Chondrocyte (in vitro differentiated cells): ENCODE results near the gene KLHDC10. TPM values are rescaled to one million over a fixed set of nuclear protein-coding genes. Genes with fewer than 3 reads are reported as not detected.

Experiments used
- DNase-seq: peaks from one replicate; pipeline ENCODE4 v3.0.0; 2021; ENCODE audit warnings: mixed read lengths, low spot score
- H3K27ac Mint-ChIP-seq: one replicate; pipeline ENCODE4 v1.8.0; 2021; ENCODE audit warnings: mild to moderate bottlenecking, moderate library complexity, mixed read lengths; ENCODE audit not compliant: unreplicated experiment
- H3K27me3 Mint-ChIP-seq: 2 replicates; pipeline ENCODE4 v1.8.0; 2021; ENCODE audit warnings: low read depth, mixed read lengths
- H3K36me3 Mint-ChIP-seq: 2 replicates; pipeline ENCODE4 v1.8.0; 2021; ENCODE audit warnings: low read depth, mixed read lengths
- H3K4me1 Mint-ChIP-seq: 2 replicates; pipeline ENCODE4 v1.8.0; 2021; ENCODE audit warnings: low read depth, mild to moderate bottlenecking, mixed read lengths
- H3K4me3 Mint-ChIP-seq: one replicate; pipeline ENCODE4 v1.8.0; 2021; ENCODE audit warnings: mild to moderate bottlenecking, moderate library complexity, mixed read lengths; ENCODE audit not compliant: unreplicated experiment
- H3K9me3 Mint-ChIP-seq: 2 replicates; pipeline ENCODE4 v1.8.0; 2021; ENCODE audit warnings: low read depth, mixed read lengths
- long read RNA-seq: library from polyadenylated mRNA; stranded (forward); transcript quantifications from one replicate; pipeline ENCODE4 v2.0.0, GENCODE V29; 2021
- total RNA-seq: library from RNA; stranded (reverse); gene quantifications from 3 replicates; pipeline ENCODE4 v1.2.1, GENCODE V29; 2021
- TF ChIP-seq, protein P1 (sequence below): fragments of 200-600 bp; sonication (generic); IDR thresholded peaks from 2 replicates; pipeline ENCODE4 v1.5.0; 2021; ENCODE audit warnings: antibody characterized with exemption, mild to moderate bottlenecking, moderate library complexity

KLHDC10 gene, protein sequence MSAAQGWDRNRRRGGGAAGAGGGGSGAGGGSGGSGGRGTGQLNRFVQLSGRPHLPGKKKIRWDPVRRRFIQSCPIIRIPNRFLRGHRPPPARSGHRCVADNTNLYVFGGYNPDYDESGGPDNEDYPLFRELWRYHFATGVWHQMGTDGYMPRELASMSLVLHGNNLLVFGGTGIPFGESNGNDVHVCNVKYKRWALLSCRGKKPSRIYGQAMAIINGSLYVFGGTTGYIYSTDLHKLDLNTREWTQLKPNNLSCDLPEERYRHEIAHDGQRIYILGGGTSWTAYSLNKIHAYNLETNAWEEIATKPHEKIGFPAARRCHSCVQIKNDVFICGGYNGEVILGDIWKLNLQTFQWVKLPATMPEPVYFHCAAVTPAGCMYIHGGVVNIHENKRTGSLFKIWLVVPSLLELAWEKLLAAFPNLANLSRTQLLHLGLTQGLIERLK
- 28.0 to 32.2 TPM (median 28.0 TPM) in 3 replicates for total RNA-seq
- long read RNA-seq, partial matches to known transcripts, result 7 of 8 reads
- long read RNA-seq, other reads (novel, unspliced or antisense), result 1 of 8 reads

DNA sequence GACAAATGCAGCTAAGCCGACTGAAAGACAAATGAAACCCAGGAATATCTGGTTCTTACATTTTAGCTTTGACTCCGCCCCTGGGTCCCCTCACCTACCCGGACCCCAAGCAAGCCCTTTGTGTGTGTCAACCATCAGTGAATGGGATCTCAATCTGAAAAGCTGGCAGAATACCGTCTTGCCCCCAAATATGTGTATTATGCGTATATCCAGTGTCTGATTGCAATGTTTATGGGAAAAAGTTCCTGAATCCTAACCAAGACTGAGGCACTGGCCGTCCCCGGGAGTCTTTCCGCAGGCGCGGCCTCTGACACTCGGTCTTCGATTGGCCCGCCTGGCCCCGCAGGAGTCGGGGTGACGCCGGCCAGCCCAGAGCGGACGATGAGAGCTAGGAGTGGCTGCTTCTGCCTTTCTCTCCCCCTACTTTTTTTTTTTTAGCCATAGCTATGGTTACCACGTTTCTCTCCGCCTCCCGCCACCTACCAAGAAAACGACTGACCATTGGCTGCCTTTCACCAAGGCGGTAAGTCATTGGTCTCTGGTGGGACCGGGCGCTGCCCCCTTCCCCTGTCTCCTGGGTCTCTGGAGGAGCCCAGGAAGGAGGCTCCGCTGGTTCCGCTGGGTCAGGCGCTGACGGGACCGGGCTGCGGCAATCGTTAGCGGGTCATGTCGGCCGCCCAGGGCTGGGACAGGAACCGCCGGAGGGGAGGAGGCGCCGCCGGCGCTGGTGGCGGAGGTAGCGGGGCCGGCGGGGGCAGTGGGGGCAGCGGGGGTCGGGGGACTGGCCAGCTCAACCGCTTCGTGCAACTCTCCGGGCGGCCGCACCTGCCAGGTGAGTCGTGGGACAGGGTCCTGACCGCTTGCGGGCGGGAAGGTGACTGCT, at the start of gene KLHDC10:
TSS of gene KLHDC10 (plus strand) at position 557 of the 883 bp plus-strand sequence. CDS start at position 667, 110 bp downstream.
- H3K4me1 Mint-ChIP-seq, result peaks cover 51% of the 10 kb centered on the region
- no peaks in the 10 kb centered on the region for H3K36me3 Mint-ChIP-seq
- H3K27me3 Mint-ChIP-seq, result no peaks in the 10 kb centered on the region
- peak; percentile 99 for DNase-seq
- H3K9me3 Mint-ChIP-seq, result no peaks in the 10 kb centered on the region
- H3K4me3 Mint-ChIP-seq, result peak within 1 kb of the TSS; percentile 96
- TF ChIP-seq, protein P1, sequence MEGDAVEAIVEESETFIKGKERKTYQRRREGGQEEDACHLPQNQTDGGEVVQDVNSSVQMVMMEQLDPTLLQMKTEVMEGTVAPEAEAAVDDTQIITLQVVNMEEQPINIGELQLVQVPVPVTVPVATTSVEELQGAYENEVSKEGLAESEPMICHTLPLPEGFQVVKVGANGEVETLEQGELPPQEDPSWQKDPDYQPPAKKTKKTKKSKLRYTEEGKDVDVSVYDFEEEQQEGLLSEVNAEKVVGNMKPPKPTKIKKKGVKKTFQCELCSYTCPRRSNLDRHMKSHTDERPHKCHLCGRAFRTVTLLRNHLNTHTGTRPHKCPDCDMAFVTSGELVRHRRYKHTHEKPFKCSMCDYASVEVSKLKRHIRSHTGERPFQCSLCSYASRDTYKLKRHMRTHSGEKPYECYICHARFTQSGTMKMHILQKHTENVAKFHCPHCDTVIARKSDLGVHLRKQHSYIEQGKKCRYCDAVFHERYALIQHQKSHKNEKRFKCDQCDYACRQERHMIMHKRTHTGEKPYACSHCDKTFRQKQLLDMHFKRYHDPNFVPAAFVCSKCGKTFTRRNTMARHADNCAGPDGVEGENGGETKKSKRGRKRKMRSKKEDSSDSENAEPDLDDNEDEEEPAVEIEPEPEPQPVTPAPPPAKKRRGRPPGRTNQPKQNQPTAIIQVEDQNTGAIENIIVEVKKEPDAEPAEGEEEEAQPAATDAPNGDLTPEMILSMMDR, result no peak
- H3K27ac Mint-ChIP-seq, result peak within 1 kb of the TSS; percentile 86

DNA sequence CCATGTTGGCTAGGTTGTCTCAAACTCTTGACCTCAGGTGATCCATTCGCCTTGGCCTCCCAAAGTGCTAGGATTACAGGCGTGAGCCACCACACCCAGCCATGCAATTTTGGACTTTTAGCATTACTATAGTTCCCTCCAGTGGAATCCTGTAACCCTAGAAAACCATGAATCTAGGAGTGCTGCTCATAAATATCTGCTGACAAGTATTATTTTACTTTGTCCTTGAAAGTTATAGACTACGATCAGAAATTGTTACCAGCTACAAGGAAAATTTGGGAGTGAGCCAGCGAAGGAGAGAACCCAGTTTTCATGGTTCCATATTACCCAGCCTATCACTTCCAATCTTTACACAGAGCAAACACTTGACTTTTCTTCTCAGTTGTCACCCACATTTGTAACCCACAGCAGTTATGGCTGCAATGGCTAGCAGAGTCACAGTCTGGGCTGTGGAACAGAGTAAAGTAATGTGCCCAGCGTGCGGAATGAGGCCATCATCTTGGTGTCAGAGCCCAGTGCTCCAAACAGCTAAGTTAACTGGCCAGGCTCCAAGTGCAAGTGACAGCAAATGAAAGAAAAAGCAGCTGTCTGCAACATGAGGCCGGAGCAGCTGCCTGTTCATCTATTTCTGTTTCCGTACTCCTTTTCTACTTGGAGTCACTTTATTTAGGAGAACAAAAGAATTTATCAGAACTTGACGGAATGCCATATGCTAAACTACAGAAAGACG, 49.1 kb upstream of the KLHDC10 start:
- Mint-ChIP-seq H3K27me3 (no peaks in the 10 kb centered on the region), H3K4me3 (no peak overlapping the region), H3K27ac (no peak overlapping the region), H3K4me1 (peaks cover 6% of the 10 kb centered on the region), H3K9me3 (no peaks in the 10 kb centered on the region), H3K36me3 (peaks cover 44% of the 10 kb centered on the region)
- DNase-seq, result no peak
- TF ChIP-seq, protein P1, result no peak

DNA sequence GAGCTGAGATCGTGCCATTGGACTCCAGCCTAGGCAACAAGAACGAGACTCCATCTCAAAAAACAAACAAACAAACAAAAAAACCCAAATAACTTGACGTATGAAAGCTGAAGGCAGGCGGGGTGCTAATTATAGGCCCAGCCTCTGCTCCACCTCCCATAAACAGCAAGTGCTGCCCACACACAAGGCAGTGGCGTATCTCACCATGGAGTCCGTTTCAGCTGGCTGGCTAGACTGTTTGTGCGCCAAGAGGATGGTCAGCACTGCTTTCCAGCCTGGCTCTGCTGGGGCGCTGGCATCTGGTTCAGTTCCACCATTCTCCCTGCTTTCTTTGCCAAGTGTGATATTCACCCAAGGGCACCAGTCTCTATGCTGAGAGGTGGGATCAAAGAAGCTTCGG, 48.2 kb upstream of the KLHDC10 start:
- Mint-ChIP-seq H3K27me3 (no peaks in the 10 kb centered on the region), H3K4me3 (no peak overlapping the region), H3K4me1 (peaks cover 8% of the 10 kb centered on the region), H3K9me3 (no peaks in the 10 kb centered on the region), H3K27ac (no peak overlapping the region), H3K36me3 (peaks cover 45% of the 10 kb centered on the region)
- TF ChIP-seq, protein P1, result no peak
- DNase-seq, result no peak

DNA sequence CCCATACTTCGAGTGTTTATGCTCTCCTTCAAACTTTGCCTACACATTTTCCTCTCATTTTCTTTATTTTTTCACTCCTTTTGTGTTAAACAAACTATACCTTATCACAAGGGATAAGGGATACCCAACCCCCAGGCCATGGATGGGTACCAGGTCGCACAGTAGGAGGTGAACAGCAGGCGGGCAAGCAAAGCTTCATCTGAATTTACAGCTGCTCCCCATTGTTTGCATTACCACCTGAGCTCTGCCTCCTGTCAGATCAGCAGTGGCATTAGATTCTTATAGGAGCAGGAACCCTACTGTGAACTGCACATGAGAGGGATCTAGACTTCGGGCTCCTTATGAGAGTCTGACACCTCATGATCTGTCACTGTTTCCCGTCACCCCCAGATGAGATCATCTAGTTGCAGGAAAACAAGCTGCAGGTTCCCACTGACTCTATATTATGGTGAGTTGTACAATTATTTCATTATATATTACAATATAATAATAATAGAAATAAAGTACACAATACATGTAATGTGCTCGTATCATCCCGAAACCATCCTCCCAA, 47.6 kb upstream of the KLHDC10 start:
- H3K9me3 Mint-ChIP-seq, result no peaks in the 10 kb centered on the region
- H3K36me3 Mint-ChIP-seq, result peaks cover 47% of the 10 kb centered on the region
- no peak overlapping the region for H3K27ac Mint-ChIP-seq
- TF ChIP-seq, protein P1, result no peak
- peaks cover 8% of the 10 kb centered on the region for H3K4me1 Mint-ChIP-seq
- H3K4me3 Mint-ChIP-seq, result no peak overlapping the region
- H3K27me3 Mint-ChIP-seq, result no peaks in the 10 kb centered on the region
- no peak for DNase-seq
